GM21723 (cell line): ENCODE data around the gene RPIA.
"Not testable (repeated sequence)": the region's sequence is repeated elsewhere in the genome, so short reads cannot be mapped to it uniquely, and the experiment has no call there.

Experiments
- ATAC-seq: cut with Tn5 transposase; IDR thresholded peaks from one replicate; pipeline ENCODE4 v1.9.1; 2021; ENCODE audit warnings: mild to moderate bottlenecking, moderate library complexity; ENCODE audit not compliant: unreplicated experiment

The RPIA gene

DNA sequence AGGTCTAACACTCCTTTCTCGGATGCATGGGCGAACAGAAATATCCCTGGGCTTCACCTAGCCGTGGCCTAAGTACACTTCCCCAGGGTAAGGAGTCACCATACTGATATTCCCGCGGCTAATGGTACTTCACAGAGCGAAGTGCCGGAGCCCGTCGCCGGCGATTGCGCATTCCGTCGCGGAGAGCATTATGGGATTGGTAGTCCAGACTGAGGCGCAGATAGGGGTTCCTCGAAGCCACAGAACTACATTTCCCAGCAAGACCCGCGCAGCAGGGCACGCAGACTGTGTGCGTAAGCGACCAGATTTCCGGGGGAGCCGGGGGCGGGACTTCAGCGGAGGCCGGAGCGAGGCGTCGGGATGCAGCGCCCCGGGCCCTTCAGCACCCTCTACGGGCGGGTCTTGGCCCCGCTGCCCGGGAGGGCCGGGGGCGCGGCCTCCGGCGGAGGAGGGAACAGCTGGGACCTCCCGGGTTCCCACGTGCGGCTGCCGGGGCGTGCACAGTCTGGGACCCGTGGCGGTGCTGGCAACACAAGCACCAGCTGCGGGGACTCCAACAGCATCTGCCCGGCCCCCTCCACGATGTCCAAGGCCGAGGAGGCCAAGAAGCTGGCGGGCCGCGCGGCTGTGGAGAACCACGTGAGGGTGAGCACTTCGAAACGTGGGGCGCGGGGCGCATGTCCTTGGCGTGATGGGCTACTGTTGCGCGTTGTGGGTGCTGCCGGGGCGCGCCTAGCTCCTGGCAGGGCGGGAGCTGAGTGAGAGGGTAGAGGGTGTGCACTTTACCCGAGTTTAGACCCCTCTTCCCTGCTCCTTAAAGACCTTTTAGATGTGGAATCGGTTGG lies at the start of gene RPIA:
TSS of gene RPIA (plus strand) at position 335 of the 845 bp plus-strand sequence. CDS start at position 361, 26 bp downstream.
- ATAC-seq = peak; percentile 94

DNA sequence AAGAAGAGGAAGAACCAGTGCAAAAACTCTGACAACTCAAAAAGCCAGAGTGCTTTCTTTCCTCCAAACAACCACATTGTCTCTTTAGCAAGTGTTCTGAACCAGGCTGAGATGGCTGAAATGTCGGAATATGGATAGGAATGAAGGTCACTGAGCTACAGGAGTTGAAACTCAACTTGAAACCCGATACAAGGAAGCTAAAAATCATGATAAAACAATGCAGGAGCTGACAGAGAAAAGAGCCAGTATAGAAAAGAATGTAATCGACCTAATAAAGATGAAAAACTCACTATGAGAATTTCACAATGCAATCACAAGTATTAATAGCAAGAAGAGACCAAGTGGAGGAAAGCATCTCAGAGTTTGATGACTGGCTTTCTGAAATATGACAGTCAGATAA lies 49.2 kb upstream of the RPIA start:
- ATAC-seq = no peak

DNA sequence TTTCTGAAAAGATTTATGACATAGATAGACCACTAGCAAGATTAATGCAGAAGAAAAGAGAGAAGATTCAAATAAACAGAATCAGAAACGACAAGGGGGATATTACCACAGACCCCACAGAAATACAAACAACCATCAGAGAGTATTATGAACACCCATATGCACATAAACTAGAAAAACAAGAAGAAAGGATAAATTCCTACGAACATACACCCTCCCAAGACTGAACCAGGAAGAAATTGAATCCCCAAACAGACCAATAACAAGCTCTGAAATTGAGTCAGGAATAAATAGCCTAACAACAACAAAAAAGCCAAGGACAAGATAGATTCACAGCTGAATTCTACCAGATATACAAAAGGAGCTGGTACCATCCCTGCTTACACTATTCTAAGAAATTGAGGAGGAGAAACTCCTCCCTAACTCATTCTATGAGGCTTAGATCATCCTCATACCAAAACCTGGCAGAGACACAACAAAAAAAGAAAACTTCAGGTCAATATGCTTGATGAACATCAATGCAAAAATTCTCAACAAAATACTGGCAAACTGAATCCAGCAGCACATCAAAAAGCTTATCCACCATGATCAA lies 46.1 kb upstream of the RPIA start:
- not testable (repeated sequence) for ATAC-seq

DNA sequence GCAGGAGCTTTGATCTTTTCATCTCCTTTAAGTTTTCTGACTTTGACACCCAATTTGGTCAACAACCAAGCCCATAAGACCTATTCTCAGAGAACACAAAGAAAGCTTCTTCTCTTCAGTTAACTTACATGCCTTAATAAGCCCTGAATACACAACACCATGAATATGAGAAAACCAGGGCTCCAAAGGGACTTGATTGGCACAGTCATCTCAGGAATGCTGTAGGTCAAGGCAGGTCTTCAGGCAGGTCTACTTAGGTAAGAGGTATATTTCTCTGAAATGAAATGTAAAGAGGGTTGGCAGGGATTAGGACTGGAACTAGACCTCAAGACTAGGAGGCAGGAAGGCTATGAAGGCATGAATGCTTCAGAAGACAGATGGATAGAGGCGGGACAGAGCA lies 39.8 kb upstream of the RPIA start:
- no peak for ATAC-seq

DNA sequence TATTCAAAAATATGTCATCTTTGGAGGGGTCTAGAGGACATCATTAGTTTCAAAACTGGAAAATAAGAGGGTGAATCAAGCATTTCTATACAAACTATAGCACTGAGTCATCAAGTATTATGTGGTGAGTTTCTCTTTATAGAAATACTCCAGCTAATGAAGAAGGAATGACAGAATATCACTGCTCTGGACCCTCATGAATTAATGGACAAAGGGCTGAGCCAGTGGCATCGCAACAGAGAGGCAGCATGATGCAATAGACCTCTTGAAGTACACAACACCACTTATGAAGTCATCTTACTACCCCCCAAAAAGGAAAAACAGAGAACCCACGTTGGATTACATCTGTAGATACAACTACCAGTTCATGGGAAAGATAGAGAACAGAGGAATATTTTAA lies 36.8 kb upstream of the RPIA start:
- no peak for ATAC-seq

DNA sequence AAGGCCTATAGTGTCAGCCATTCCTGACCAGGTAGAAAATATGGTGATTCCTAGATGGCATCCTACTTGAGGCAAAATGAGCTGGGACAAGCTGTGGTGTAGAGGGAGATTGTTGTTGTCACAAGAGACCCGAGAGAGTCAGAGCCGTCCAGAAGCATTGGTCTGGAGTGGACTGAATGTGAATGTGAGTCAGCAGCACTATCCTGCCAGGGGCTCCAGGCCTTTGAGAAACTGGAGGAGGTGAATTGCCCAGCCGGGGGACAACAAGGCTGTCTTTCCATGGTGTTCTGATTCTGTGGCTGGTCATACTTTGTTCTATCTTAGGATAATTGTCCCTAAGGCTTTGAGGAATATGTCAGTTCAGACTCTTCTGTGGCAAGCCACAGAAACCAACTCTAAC lies 34.8 kb upstream of the RPIA start:
- ATAC-seq = no peak

DNA sequence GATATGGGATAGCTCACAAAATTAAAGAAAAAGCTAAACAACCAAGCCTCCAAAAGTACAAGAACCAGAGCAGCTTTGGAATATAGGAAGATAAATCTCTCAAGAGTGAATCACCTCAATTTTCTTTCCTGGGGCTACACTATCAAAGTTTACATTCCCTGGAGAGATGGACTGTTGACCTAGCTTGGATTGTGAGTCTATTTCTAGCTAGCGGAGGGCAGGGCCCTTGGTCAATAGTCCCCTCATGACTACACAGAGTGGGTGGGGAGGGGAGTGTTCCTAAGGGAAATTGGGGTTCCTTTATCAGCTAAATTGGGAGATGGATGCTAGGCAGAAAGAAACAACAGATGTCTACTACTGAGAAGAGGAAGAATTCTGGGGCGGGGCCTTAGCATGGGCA lies 34.3 kb upstream of the RPIA start:
- no peak for ATAC-seq

DNA sequence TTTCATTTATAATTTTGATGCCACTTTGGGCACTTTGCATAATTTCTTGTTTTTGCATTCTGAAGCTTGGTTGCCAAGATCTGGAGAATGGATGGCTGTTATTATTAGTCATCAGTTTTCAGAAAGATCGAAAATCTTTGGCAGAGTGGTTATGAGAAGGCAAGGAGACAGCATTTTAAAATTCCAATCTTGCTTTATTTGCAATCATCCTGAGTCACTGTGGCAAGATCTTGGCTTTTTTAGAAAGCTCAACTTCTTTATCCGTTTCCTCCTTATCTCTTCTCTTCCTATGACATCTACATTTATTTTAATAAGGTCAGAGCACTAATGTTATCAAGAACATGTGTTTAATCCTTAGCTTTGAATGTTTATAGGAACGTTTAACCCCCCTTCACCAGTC lies 33.1 kb upstream of the RPIA start:
- ATAC-seq = no peak

DNA sequence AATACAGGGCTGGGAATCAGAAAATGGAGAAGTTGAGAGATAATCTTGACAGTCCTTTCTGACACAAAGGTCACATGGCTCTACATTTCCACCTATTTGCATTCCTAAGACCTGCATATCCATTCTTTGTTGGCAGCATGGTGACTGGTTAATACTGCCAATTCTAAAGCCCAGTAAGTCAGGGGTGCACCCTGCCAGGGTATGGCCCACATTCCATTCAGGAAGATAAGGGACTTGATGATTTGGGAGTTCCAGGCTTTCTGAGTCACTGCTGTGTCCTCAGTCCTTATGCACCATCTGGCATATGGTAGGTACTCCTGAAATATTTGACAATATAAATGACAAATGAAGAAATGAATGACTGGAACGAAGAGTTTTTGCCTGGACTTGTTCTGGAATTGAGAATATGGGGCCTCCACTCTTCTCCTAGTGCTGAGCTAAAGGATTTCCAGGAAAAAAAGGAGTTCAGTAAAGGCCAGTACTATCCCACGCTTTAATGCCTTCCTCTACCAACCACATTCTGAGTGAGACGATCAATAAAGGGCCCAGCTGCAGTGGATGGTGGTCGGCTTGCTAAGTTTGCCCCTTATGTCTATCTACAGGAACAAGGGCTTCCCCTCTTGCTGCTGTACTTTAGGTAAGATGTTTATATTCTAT lies 32.5 kb upstream of the RPIA start:
- no peak for ATAC-seq

DNA sequence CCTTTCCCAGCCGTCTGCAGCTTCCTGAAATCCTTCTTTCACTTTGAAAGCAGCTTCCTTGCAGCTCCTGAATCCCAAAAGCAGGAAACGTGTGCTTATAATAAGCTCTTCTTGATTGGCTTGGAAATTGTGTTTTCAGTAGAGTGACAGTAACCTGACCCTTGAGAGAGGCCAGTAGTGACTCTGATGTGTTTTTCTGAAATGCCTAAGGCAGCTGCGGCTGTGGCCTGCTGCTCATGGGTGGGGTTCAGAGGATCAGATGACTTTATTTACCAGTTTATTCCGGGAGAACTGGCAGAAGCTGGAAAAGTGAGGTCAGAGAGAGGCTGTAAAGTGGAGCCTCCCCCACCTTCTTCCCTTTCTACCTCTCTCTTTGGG lies 31.9 kb upstream of the RPIA start:
- ATAC-seq = no peak

DNA sequence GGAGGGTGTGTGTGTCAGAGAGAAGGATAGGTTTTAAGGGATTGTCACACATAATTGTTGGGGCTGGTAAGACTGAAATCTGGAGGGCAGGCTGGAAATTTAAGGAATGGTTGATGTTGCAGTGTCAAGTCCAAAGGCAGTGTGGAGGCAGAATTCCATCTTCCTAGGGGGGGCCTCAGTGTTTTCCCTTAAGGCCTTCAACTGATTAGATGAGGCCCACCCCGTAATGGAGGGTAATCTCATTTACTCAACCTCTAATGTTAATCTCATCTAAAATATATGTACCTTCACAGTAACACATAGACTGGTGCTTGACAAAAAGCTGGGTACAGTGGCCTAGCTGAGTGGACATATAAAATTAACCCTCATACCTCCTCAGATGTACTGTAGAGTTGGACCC lies 30.9 kb upstream of the RPIA start:
- no peak for ATAC-seq

DNA sequence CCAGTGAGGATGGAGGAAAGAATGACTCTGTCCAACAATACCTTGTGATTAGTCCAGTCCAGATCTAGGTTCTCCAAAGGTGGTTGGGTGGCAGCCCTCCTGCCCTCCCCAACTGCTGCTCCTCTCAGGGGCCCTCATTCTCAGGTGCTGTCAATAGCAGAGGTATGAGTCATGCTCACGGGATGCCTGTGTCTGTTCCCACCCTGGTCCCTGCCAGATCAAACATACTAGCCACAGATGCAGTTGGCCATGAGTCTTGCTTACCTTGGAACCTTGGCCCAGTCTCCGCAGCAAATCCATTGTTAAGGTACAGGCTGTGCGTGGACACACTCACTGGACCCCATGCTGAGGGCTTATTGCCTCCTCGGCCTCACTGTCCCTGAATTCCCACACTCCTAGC lies 24.9 kb upstream of the RPIA start:
- no peak for ATAC-seq

DNA sequence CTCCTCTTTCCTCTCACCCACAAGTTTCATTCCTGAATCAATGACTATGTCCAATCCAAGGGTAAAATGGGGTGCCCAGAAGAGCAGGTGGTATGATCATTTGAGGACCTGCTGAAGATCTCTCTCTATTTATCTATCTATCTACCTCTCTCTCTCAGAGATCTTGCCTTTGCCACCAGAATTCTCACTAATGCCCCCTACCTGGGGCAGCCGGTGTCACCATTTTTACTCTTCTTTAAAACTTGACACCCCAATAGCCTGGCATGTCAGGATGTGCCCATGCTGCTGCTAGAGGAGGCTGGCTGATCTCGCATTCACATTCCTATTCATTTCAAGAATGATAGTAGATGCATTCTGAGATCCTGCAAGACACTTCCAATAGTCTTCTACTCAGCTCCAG lies 24.3 kb upstream of the RPIA start:
- no peak for ATAC-seq

DNA sequence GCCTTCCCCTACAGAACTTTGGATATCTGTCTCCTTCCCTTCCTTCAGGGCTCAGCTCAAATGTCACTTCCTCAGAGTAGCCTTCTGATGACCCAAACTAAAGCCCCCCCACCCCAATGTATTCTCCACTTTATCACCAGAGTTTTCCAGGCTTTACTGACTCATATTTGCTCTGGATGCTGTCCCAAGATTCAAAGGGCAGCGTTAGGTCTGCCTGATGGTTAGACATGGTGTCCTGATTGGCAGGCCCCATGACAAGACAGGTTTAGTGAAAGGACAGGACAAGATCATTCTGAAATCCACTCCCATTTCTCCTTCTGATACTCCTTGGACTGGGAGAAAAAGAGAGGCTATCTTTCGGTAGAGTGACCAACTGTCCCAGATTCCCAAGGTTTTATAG lies 22.6 kb upstream of the RPIA start:
- no peak for ATAC-seq

DNA sequence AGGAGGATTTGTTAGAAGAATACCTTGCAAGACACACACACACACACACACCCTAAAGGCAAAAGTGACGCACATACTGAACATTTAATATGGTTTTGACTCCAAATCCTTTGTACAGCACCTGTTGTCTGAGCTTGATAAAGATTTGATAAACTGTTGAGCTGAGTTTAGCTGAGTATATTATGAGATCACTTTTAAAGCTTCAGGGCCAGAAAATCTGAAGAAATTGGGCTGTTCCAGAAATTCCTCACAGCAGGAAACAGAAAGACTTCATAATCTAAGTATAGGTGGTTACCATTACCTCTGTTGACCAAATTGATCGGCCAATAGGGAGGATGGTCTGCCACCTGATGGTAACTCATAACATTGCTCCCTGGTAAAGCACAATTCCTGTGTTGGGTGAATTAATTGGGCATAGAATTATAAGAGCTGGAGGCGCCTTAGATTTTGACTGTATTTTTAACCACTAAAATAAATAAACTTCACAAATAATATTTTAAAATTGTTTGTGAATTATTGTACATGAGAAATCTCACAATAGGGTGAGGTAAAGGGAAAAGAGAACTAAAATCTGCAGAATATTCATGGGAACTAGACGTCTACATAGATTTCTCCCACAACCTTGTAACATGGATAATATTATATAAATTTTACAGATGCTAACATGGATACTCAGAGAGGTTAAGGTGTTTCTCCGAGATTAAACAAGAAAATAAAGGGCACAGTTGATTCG lies 21.8 kb upstream of the RPIA start:
- ATAC-seq = peak; percentile 81

DNA sequence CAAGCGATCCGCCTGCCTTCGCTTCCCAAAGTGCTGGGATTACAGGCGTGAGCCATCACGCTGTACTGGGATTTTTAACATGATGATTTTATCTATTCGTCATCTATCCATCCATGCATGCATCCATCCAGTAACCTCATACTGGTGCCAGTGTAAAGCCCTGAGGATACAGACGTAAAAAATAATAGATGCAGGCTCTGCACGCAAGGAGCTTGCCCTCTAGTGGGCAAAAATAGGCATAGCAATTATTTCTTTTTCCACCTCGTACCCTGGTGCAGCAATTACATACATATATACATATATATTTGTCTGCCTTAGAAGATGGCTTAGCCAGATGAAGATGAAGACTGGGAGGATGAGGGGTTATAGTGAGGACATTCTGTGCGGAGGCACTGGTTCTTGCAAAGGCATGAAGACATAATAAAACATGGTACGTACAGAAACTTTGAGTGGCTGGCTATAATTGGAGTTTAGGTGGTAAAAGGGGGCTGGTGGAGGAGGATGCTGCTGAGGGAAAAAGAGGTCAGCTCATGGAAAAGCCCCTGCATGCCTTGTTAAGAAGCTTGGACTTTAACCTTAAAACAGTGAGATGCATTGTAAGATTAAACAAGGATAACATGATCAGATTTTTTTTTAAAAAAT lies 19.6 kb upstream of the RPIA start:
- no peak for ATAC-seq

DNA sequence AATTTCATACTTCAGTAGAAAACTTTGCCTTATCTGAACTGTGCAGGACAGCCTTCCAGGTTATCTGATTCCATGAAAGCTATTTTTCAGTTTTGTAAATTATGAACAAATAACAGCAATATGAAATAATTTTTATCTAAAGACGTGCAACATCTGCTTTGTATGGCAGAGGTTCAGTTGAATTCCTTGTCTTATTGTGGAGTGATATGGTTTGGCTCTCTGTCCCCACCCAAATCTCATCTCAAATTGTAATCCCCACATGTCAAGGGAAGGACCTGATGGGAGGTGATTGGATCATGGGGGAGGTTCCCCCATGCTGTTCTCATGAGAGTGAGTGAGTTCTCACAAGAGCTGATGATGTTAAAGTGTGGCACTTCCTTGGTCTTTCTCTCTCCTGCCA lies 18.1 kb upstream of the RPIA start:
- ATAC-seq = no peak

DNA sequence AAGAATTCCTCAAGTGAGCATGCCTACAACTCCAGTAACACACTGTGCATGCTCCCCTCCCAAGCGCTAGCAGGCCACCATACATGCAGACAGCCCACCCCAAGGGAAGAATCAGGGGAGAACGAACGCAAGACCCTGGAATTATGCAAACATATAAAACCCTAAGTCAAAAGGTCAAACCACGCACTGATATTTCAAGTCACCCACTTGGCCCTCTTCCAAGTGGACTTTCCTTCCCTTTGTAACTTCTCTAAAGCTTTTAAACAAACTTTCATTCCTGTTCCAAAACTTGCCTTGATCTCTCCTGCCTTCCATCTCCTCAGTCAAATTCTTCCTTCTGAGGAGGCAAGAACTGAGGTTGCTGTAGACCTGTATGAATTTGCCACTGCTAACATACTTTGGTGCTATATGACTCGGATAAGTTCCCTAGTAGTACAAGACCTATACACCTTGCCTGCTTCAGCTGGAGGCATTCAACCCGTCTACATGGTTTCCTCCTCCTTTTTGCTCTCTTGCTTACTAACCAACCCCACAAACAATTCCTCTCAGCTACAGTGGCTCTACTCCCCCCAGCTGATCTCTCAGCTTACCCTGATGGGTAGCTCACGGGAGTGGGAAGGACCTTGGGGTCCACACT lies 11.1 kb upstream of the RPIA start:
- ATAC-seq = no peak

DNA sequence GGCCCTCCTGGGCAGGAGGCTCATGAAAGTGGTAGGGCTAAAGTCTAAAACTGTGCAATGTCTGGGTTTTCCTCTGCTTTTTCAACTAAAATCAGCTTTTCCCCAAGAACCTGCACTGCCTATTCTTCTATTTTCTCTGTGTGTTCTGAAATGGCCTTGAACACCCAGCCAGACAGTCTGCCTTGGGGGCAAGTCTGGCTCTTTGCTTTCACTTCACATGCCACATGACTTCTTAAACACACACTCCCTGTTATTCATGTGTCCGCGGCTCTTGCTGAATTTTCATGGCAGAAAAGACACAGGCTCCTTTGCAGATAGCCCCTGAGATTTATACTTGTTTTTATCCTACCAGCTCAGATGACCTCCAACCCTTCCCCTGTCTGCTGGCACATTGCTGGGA lies 10.6 kb upstream of the RPIA start:
- no peak for ATAC-seq

DNA sequence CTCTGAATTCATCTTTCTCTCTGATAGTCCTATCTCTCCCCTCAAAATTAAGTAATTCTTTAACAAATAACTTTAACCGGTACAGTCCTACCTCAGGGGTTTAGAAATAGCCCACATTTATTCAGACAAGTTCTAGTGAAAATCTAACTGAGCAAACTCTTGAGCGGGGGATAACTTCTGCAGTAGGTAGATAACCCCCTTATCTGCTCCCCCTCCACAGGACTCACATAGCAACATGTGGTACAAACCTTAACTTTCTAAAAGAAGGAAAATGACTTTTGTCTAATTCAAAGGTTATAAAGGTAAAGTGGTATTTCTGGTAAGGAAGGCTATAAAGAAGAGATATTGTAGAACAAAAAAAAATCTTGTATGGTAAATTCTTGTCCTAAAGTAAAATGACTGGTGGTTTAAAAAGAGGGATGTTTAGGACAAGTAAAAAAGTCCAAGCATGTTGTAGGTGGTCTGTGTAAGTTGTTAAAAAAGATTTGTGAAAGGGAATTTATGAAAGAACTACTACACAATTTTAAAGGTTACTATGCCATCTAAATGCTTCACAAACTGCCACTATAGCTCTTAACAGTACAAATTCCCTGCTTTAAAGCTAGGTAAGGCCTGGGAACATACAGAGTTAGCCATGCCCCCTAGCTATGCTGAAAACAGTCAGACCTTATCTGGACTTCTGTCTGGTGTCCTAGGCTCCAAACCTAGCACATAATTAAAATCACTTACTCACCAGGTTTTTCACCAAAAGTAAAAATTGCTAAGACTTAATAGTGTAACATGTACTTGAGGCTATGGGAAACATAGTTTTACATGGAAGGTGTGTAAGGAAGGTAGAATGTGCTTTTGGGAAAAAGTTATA lies 8.1 kb upstream of the RPIA start:
- ATAC-seq = no peak
